ENCODE results near the gene GZF1. TPM values are rescaled to one million over a fixed set of nuclear protein-coding genes. Genes with fewer than 3 reads are reported as not detected.

Gene GZF1
- polyA plus RNA-seq, 1 donor: 7.5 TPM

GRCh38 chr20:23407781-23408464 lies 45.9 kb downstream of the GZF1 start:
- DNase-seq (ENCODE audit: low read depth): no peak

GRCh38 chr20:23408957-23409356 lies 47.0 kb downstream of the GZF1 start:
- DNase-seq (ENCODE audit: low read depth): no peak

GRCh38 chr20:23409800-23410199 lies 47.8 kb downstream of the GZF1 start:
- no peak for DNase-seq (ENCODE audit: low read depth)

- DNase-seq (ENCODE audit: low read depth): no peak
Measured at GRCh38 chr20:23410916-23411695, 49.1 kb downstream of the GZF1 start.

GRCh38 chr20:23412026-23412425 lies 50.0 kb downstream of the GZF1 start:
- DNase-seq (ENCODE audit: low read depth): no peak

- DNase-seq (ENCODE audit: low read depth): no peak
Measured at GRCh38 chr20:23413862-23414422, 52.0 kb downstream of the GZF1 start.

- no peak for DNase-seq (ENCODE audit: low read depth)
Measured at GRCh38 chr20:23414526-23415188, 52.7 kb downstream of the GZF1 start.

- no peak for DNase-seq (ENCODE audit: low read depth)
Measured at GRCh38 chr20:23415555-23415954, 53.6 kb downstream of the GZF1 start.

GRCh38 chr20:23415959-23416583 lies 54.1 kb downstream of the GZF1 start:
- no peak for DNase-seq (ENCODE audit: low read depth)

GRCh38 chr20:23417861-23418260 lies 55.9 kb downstream of the GZF1 start:
- no peak for DNase-seq (ENCODE audit: low read depth)

- no peak for DNase-seq (ENCODE audit: low read depth)
Measured at GRCh38 chr20:23419657-23419994, 57.6 kb downstream of the GZF1 start.

- DNase-seq (ENCODE audit: low read depth): no peak
Measured at GRCh38 chr20:23419995-23420901, 58.3 kb downstream of the GZF1 start.

- DNase-seq (ENCODE audit: low read depth): peak; percentile 85
Measured at GRCh38 chr20:23420943-23421931, 59.3 kb downstream of the GZF1 start, which contains the start of gene NAPB. Gene NAPB, minus strand, starts transcription at chr20:23421488. Its CDS starts 86 bp downstream, at chr20:23421402.

Other genes with a start within 250 kb of the GZF1 start
- gene NXT1, start 11.4 kb upstream of the GZF1 start, polyA plus RNA-seq (ENCODE audit: insufficient read length): 10.5 TPM
- 7.3 TPM for gene NAPB, start 59.3 kb downstream of the GZF1 start, polyA plus RNA-seq (ENCODE audit: insufficient read length)
- not detected for gene CSTL1, start 77.5 kb downstream of the GZF1 start, polyA plus RNA-seq (ENCODE audit: insufficient read length)
- gene CST11, start 90.7 kb downstream of the GZF1 start, polyA plus RNA-seq (ENCODE audit: insufficient read length): not detected
- gene CST8, start 128.9 kb downstream of the GZF1 start, polyA plus RNA-seq (ENCODE audit: insufficient read length): not detected
- gene CST9L, start 206.3 kb downstream of the GZF1 start, polyA plus RNA-seq (ENCODE audit: insufficient read length): not detected
- not detected for gene CST9, start 243.7 kb downstream of the GZF1 start, polyA plus RNA-seq (ENCODE audit: insufficient read length)